Activated B cell treated with CpG ODN at 0.5 μM for 24 hours (primary cell): ENCODE data around the gene ACSS1. TPM values are rescaled to one million over a fixed set of nuclear protein-coding genes. Genes with fewer than 3 reads are reported as not detected.
A peak's percentile ranks its signal among the peaks of the same experiment; 100 is the strongest.

Experiments used
- ATAC-seq: fragments of 200-7000 bp; cut with Tn5 transposase; one replicate; pipeline ENCODE4 v1.10.0; 2021; ENCODE audit warnings: low read depth, mild to moderate bottlenecking, moderate library complexity
- CTCF ChIA-PET: fragments of 350-600 bp; sonication (Branson Sonifier 250); formaldehyde crosslinking; loops from one replicate; lab custom pipeline; 2021; ENCODE audit warnings: antibody characterized with exemption; lab: Charles Lee
- POLR2A ChIA-PET: fragments of 350-600 bp; sonication (Branson Sonifier 250); formaldehyde crosslinking; loops from one replicate; lab custom pipeline; 2021; ENCODE audit warnings: antibody characterized with exemption; lab: Charles Lee
- DNase-seq: peaks from one replicate; pipeline ENCODE4 v3.0.0; 2022
- H3K27ac Mint-ChIP-seq: one replicate; pipeline ENCODE4 v1.8.0; 2020; ENCODE audit warnings: mixed read lengths
- H3K27me3 Mint-ChIP-seq: one replicate; pipeline ENCODE4 v1.8.0; 2021; ENCODE audit warnings: mixed read lengths
- H3K36me3 Mint-ChIP-seq: one replicate; pipeline ENCODE4 v1.8.0; 2021; ENCODE audit warnings: low read depth, mixed read lengths
- H3K4me1 Mint-ChIP-seq: one replicate; pipeline ENCODE4 v1.8.0; 2021; ENCODE audit warnings: mixed read lengths
- H3K4me3 Mint-ChIP-seq: one replicate; pipeline ENCODE4 v1.8.0; 2020; ENCODE audit warnings: mild to moderate bottlenecking, mixed read lengths
- H3K9me3 Mint-ChIP-seq: one replicate; pipeline ENCODE4 v1.8.0; 2020; ENCODE audit warnings: mixed read lengths
- intact Hi-C: fragments of 100-400 bp; cut with micrococcal nuclease; formaldehyde crosslinking; loops from one replicate; pipeline ENCODE4 v1.15.1; 2024
- total RNA-seq: library from RNA; stranded (reverse); gene quantifications from 2 replicates; pipeline ENCODE4 v1.2.3, GENCODE V29; 2022
- TF ChIP-seq, protein P1 (sequence below): fragments of 200-600 bp; IDR thresholded peaks from one replicate; pipeline ENCODE4 v1.8.0; 2022; ENCODE audit warnings: antibody characterized with exemption, mild to moderate bottlenecking

ACSS1 gene
- total RNA-seq, 1 donor from 2014 or later = 34.4 TPM

DNA sequence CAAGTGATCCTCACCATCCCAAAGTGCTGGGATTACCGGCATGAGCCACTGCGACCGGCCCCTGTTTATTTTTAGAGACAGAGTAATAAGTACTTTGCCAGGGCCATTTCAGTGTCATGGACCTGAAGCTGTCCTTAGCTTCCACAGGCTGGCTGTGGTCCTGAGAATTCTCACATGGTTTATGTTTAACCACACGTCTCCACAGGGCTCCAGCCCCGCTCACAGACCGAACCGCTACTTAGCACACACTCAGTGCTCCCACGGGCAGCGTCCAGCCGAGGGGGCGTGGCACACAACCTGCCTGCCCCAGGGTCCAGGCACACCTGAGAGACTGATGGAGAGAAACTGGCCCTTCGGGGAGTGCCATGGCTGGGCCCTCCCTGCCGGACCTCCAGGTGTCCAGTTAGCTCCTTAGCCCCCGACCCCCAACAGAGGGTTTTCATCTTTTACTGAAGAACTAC is 11.7 kb downstream of the ACSS1 start:
- ATAC-seq (no peak), DNase-seq (no peak)
- H3K27me3 Mint-ChIP-seq = no peaks in the 10 kb centered on the region
- intact Hi-C loops = no loop called here
- H3K4me3 Mint-ChIP-seq = no peak overlapping the region
- H3K27ac Mint-ChIP-seq = peak overlapping the region; percentile 30
- no peaks in the 10 kb centered on the region for H3K9me3 Mint-ChIP-seq
- peaks cover 69% of the 10 kb centered on the region for H3K4me1 Mint-ChIP-seq
- CTCF ChIA-PET = no interaction called here
- peaks cover 30% of the 10 kb centered on the region for H3K36me3 Mint-ChIP-seq
- TF ChIP-seq, protein P1, sequence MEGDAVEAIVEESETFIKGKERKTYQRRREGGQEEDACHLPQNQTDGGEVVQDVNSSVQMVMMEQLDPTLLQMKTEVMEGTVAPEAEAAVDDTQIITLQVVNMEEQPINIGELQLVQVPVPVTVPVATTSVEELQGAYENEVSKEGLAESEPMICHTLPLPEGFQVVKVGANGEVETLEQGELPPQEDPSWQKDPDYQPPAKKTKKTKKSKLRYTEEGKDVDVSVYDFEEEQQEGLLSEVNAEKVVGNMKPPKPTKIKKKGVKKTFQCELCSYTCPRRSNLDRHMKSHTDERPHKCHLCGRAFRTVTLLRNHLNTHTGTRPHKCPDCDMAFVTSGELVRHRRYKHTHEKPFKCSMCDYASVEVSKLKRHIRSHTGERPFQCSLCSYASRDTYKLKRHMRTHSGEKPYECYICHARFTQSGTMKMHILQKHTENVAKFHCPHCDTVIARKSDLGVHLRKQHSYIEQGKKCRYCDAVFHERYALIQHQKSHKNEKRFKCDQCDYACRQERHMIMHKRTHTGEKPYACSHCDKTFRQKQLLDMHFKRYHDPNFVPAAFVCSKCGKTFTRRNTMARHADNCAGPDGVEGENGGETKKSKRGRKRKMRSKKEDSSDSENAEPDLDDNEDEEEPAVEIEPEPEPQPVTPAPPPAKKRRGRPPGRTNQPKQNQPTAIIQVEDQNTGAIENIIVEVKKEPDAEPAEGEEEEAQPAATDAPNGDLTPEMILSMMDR = no peak
- POLR2A ChIA-PET = interaction anchor here (5.3 kb wide), 1 partner anchor 12 kb away, joined by 54 read pairs; the partner anchor contains the start of gene ACSS1

DNA sequence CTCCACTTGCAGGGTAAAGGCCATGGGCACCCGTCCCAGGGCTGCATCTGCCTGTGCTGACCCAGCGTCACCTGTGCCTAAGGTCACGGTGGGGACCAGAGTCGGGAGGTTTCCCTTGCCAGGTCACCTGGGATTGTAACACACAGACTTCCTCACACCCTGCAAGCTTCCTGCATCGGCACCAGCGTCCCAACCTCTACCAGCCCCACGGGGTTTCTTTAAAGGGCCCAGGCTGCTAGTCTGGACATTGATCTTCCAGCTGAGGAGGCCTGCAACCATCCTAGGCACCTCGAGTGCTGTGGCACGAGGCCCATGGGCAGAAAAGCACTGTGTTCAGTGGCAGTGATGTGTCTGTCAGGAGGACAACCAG is 12.6 kb downstream of the ACSS1 start:
- Mint-ChIP-seq H3K27ac (peak overlapping the region; percentile 90), H3K4me1 (peaks cover 65% of the 10 kb centered on the region), H3K4me3 (no peak overlapping the region), H3K9me3 (no peaks in the 10 kb centered on the region), H3K36me3 (peaks cover 26% of the 10 kb centered on the region), H3K27me3 (no peaks in the 10 kb centered on the region)
- POLR2A ChIA-PET = interaction anchor here (5.3 kb wide), 1 partner anchor 13 kb away, joined by 54 read pairs; the partner anchor contains the start of gene ACSS1
- DNase-seq (no peak), ATAC-seq (no peak)
- CTCF ChIA-PET = interaction anchor here (0.8 kb wide), 1 partner anchor 13 kb away, joined by 3 read pairs; the partner anchor contains the start of gene ACSS1
- intact Hi-C loops = no loop called here
- TF ChIP-seq, protein P1 = no peak

DNA sequence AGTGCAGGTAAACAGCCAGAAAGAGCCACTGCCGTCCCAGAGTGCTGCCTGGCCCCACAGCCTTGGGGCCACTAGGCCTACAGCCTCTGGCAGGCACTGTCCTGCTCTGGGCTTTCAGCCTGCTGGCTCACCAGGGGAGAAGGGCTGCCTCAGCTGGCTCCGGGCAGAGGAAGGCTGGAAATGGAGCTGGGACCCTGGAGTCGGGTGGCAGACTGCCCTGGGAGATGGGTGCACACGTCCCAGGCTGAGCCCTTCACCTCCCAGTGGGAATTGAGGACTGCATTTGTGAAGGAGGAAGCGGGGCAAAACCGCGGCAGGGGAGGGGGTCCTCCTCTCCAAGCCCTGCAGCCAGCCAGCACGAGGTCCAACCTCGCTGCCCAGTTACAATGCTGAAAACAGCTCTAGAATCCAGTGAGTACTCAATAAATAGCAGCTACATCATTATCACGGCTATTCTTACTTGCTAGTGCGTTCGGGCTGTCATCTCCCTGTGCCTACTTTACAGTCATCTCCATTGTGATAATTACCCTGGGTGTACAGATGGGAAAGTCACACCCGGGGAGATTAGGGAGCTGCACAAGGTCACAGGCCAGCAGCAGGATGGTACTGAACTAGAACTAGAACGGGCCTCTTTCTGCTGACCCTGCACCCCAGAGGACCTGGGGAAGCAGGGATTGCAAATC is 13.1 kb downstream of the ACSS1 start:
- no peak for ATAC-seq
- no peaks in the 10 kb centered on the region for H3K27me3 Mint-ChIP-seq
- DNase-seq = no peak
- H3K4me1 Mint-ChIP-seq = peaks cover 62% of the 10 kb centered on the region
- H3K27ac Mint-ChIP-seq = peak overlapping the region; percentile 90
- peaks cover 24% of the 10 kb centered on the region for H3K36me3 Mint-ChIP-seq
- H3K4me3 Mint-ChIP-seq = no peak overlapping the region
- no peaks in the 10 kb centered on the region for H3K9me3 Mint-ChIP-seq
- POLR2A ChIA-PET = interaction anchor here (1.2 to 5.3 kb wide), 2 partner anchors 8 to 13 kb away, joined by 3 to 54 read pairs; partner anchors contain the start of gene ACSS1
- intact Hi-C loops = no loop called here
- CTCF ChIA-PET = no interaction called here
- TF ChIP-seq, protein P1 = no peak

DNA sequence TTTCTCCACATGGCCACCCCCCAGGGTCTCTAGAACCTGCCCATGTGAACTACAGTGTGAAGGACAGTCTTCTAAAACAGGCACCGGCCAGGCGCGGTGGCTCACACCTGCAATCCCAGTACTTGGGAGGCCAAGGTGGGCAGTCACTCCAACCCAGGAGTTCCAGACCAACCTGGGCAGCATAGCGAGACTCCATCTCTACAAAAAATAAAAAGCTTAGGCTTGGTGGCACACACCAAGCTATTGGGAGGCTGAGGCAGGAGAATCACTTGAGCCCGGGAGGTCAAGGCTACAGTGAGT is 13.7 kb downstream of the ACSS1 start:
- intact Hi-C loops = no loop called here
- POLR2A ChIA-PET = interaction anchor here (1.2 to 5.3 kb wide), 3 partner anchors 9 to 51 kb away, joined by 3 to 54 read pairs (median 7); partner anchors contain the start of gene ACSS1
- peak overlapping the region; percentile 90 for H3K27ac Mint-ChIP-seq
- peaks cover 24% of the 10 kb centered on the region for H3K36me3 Mint-ChIP-seq
- no peak for DNase-seq
- no peaks in the 10 kb centered on the region for H3K9me3 Mint-ChIP-seq
- CTCF ChIA-PET = no interaction called here
- H3K4me3 Mint-ChIP-seq = no peak overlapping the region
- H3K4me1 Mint-ChIP-seq = peaks cover 62% of the 10 kb centered on the region
- no peak for ATAC-seq
- H3K27me3 Mint-ChIP-seq = no peaks in the 10 kb centered on the region
- TF ChIP-seq, protein P1 = no peak

DNA sequence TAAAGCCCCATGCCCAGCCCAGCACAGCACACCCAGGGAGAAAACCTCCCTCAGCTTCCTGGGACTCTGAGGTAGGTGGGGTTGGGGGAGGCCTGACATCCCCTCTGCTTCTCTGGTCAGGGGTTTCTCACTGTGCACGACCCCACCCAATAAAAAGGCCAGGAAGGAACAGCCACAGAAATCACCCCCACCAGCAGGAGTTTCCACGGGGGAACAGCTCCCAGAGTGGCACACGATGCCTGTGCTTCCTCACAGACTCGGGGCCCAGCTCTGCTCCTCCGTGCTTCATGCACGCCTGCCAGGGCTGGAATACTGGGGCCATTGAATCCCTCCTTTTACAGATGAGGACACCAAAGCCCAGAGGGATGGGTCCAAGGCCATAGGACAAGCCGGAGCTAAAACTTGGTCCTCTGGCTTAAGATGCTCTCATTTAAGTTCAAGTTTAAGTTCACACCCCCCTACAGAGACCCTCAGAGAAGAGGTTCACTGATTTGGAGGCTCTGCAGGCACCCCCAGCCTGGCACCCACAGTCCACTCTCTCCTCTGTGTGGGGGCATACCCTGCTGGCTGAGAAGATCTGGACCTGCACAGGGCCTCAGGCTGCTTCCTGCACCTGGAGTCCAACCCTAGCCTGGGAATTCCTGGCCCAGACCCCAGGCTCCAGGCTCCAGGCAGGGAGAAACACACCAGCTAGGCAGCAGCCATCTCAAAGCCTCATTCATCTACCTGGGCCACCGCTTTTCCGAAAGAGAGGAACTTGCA is 14.3 kb downstream of the ACSS1 start:
- TF ChIP-seq, protein P1 = no peak
- Mint-ChIP-seq H3K9me3 (no peaks in the 10 kb centered on the region), H3K27me3 (no peaks in the 10 kb centered on the region), H3K4me1 (peaks cover 62% of the 10 kb centered on the region), H3K36me3 (peaks cover 24% of the 10 kb centered on the region), H3K4me3 (peak overlapping the region; percentile 51), H3K27ac (peak overlapping the region; percentile 90)
- POLR2A ChIA-PET = interaction anchor here (0.9 to 5.3 kb wide), 5 partner anchors 9 to 50 kb away, joined by 3 to 54 read pairs (median 6); partner anchors contain the start of gene ACSS1
- DNase-seq = no peak
- intact Hi-C loops = loop anchor here (1.0 to 2.0 kb wide), 4 partner anchors 10 to 653 kb away; partner anchors contain the start of gene ZNF337
- ATAC-seq = no peak
- CTCF ChIA-PET = interaction anchor here (0.6 to 1.6 kb wide), 2 partner anchors 9 to 21 kb away, joined by 3 to 4 read pairs; no protein-coding TSS in a partner anchor
